Measurements from ENCODE around the gene SIL1.
A peak's percentile ranks its signal among the peaks of the same experiment; 100 is the strongest.
"Not testable (repeated sequence)": the region's sequence is repeated elsewhere in the genome, so short reads cannot be mapped to it uniquely, and the experiment has no call there.

Gene SIL1

GRCh38 chr5:139138809-139139208 lies 59.4 kb downstream of the SIL1 start:
- DNase-seq (ENCODE audit: low spot score): no peak

- DNase-seq (ENCODE audit: low spot score): no peak
Measured at GRCh38 chr5:139138109-139138508, 60.1 kb downstream of the SIL1 start.

- peak; percentile 12 for DNase-seq (ENCODE audit: low spot score)
Measured at GRCh38 chr5:139137697-139138096, 60.5 kb downstream of the SIL1 start.

- DNase-seq (ENCODE audit: low spot score): no peak
Measured at GRCh38 chr5:139134906-139135305, 63.3 kb downstream of the SIL1 start.

GRCh38 chr5:139133282-139133681 lies 64.9 kb downstream of the SIL1 start:
- DNase-seq (ENCODE audit: low spot score): no peak

GRCh38 chr5:139132515-139132914 lies 65.7 kb downstream of the SIL1 start:
- no peak for DNase-seq (ENCODE audit: low spot score)

- DNase-seq (ENCODE audit: low spot score): no peak
Measured at GRCh38 chr5:139131921-139132432, 66.2 kb downstream of the SIL1 start.

GRCh38 chr5:139131465-139131864 lies 66.7 kb downstream of the SIL1 start:
- DNase-seq (ENCODE audit: low spot score): no peak

GRCh38 chr5:139131062-139131461 lies 67.1 kb downstream of the SIL1 start:
- DNase-seq (ENCODE audit: low spot score): no peak

GRCh38 chr5:139130214-139130613 lies 68.0 kb downstream of the SIL1 start:
- peak; percentile 12 for DNase-seq (ENCODE audit: low spot score)

- DNase-seq (ENCODE audit: low spot score): no peak
Measured at GRCh38 chr5:139126711-139127111, 71.5 kb downstream of the SIL1 start.

- no peak for DNase-seq (ENCODE audit: low spot score)
Measured at GRCh38 chr5:139125991-139126390, 72.2 kb downstream of the SIL1 start.

GRCh38 chr5:139124774-139125520 lies 73.2 kb downstream of the SIL1 start:
- no peak for DNase-seq (ENCODE audit: low spot score)

GRCh38 chr5:139121120-139121519 lies 77.0 kb downstream of the SIL1 start:
- no peak for DNase-seq (ENCODE audit: low spot score)

GRCh38 chr5:139120521-139120920 lies 77.6 kb downstream of the SIL1 start:
- DNase-seq (ENCODE audit: low spot score): no peak

GRCh38 chr5:139118804-139119203 lies 79.4 kb downstream of the SIL1 start:
- DNase-seq (ENCODE audit: low spot score): no peak

GRCh38 chr5:139117342-139117884 lies 80.8 kb downstream of the SIL1 start:
- DNase-seq (ENCODE audit: low spot score): no peak

GRCh38 chr5:139116100-139116655 lies 82.0 kb downstream of the SIL1 start:
- no peak for DNase-seq (ENCODE audit: low spot score)

- DNase-seq (ENCODE audit: low spot score): no peak
Measured at GRCh38 chr5:139113892-139114291, 84.3 kb downstream of the SIL1 start.

- not testable (repeated sequence) for DNase-seq (ENCODE audit: low spot score)
Measured at GRCh38 chr5:139112362-139112761, 85.8 kb downstream of the SIL1 start.

GRCh38 chr5:139110526-139111168 lies 87.5 kb downstream of the SIL1 start:
- no peak for DNase-seq (ENCODE audit: low spot score)

- no peak for DNase-seq (ENCODE audit: low spot score)
Measured at GRCh38 chr5:139108063-139108824, 89.9 kb downstream of the SIL1 start.

Measured in NAMALWA (cell line).